OCI-LY1 (cell line): ENCODE data around the gene CDH2.

ENCODE experiments used
- CTCF ChIP-seq: fragments of 200-600 bp; sonication (generic), shearing (Covaris generic); IDR thresholded peaks from 2 replicates; pipeline ENCODE4 v1.5.1; 2017; ENCODE audit warnings: mild to moderate bottlenecking, antibody characterized with exemption, low read length, moderate library complexity, mixed read lengths
- EZH2 ChIP-seq: fragments of 200-600 bp; sonication (generic), shearing (Covaris generic); IDR thresholded peaks from 2 replicates; pipeline ENCODE4 v1.8.0; 2017; ENCODE audit warnings: borderline replicate concordance, mixed run types, mild to moderate bottlenecking, antibody characterized with exemption, low read length, moderate library complexity, mixed read lengths

GRCh38 chr18:28009589-28009988, 167.3 kb downstream of the CDH2 start:
- TF ChIP-seq CTCF (no peak), EZH2 (no peak)
